Panc1 (cell line): ENCODE results near the gene UGT1A1. TPM values are rescaled to one million over a fixed set of nuclear protein-coding genes. Genes with fewer than 3 reads are reported as not detected.

Experiments
- ATAC-seq: fragments of 200-7000 bp; cut with Tn5 transposase; 2 replicates; pipeline ENCODE4 v1.9.1; 2020; ENCODE audit warnings: mild to moderate bottlenecking, moderate library complexity
- BruUV-seq: library from RNA; stranded (reverse); fragments of 400-500 nt; replicated peaks from 2 replicates; lab custom pipeline; 2021; lab: Mats Ljungman, UMichigan
- CTCF ChIA-PET: fragments of 300-600 bp; sonication (Branson Sonifier 250); formaldehyde crosslinking; loops from one replicate; lab custom pipeline; 2022; ENCODE audit warnings: antibody characterized with exemption; lab: Charles Lee
- POLR2A ChIA-PET: fragments of 300-600 bp; sonication (Branson Sonifier 250); formaldehyde crosslinking; loops from one replicate; lab custom pipeline; 2022; ENCODE audit warnings: antibody characterized with exemption; lab: Charles Lee
- DNase-seq: peaks from one replicate; pipeline ENCODE4 v3.0.0-alpha.2; 2010; ENCODE audit warnings: low read depth, low spot score
- H3K27ac ChIP-seq: 2 replicates; pipeline ENCODE4 v1.5.1; 2011; ENCODE audit warnings: mild to moderate bottlenecking, low read length, inconsistent platforms
- H3K27me3 ChIP-seq: fragments of 200-500 bp; sonication (Bioruptor generic); 2 replicates; pipeline ENCODE4 v1.6.0; 2014; ENCODE audit warnings: low read length, inconsistent platforms; ENCODE audit not compliant: control insufficient read depth, insufficient read depth
- H3K36me3 ChIP-seq: fragments of 200-500 bp; sonication (Bioruptor generic); 2 replicates; pipeline ENCODE4 v1.5.1; 2014; ENCODE audit warnings: inconsistent platforms, mild to moderate bottlenecking, low read length, moderate library complexity; ENCODE audit not compliant: control insufficient read depth, insufficient read depth
- H3K4me1 ChIP-seq: 2 replicates; pipeline ENCODE4 v1.5.1; 2011; ENCODE audit warnings: inconsistent platforms, mild to moderate bottlenecking, low read length, moderate library complexity; ENCODE audit not compliant: control insufficient read depth, insufficient read depth
- H3K4me3 ChIP-seq, 2 experiments: 2 replicates each; pipeline ENCODE4 v1.5.1; 2011 to 2012; ENCODE audit warnings: low read depth in 2 of 2, low read length in 2 of 2, mild to moderate bottlenecking in 2 of 2, inconsistent platforms in 1 of 2, moderate library complexity in 1 of 2
- H3K9me3 ChIP-seq: fragments of 200-500 bp; sonication (Bioruptor generic); 2 replicates; pipeline ENCODE4 v1.5.1; 2014; ENCODE audit warnings: low read depth, mild to moderate bottlenecking, inconsistent platforms, low read length, moderate library complexity; ENCODE audit not compliant: control insufficient read depth, insufficient read depth
- POLR2AphosphoS5 ChIP-seq: IDR thresholded peaks from 2 replicates; pipeline ENCODE4 v1.6.1; 2012; ENCODE audit warnings: mild to moderate bottlenecking, low read depth, low read length, moderate library complexity
- SIN3A ChIP-seq: IDR thresholded peaks from 2 replicates; pipeline ENCODE4 v1.6.1; 2012; ENCODE audit warnings: low read depth, mild to moderate bottlenecking, low read length, moderate library complexity, borderline replicate concordance; ENCODE audit not compliant: insufficient read depth
- TCF7L2 ChIP-seq: IDR thresholded peaks from 2 replicates; pipeline ENCODE4 v1.6.1; 2011; ENCODE audit warnings: mild to moderate bottlenecking, low read depth, low read length, inconsistent platforms
- in situ Hi-C: cut with HindIII; loops from 2 replicates; pipeline ENCODE4 v1.10.0; 2016; ENCODE audit warnings: low sequenced_read_pairs, low pct_unique_long_range_greater_than_20kb
- intact Hi-C: fragments of 100-400 bp; cut with micrococcal nuclease; formaldehyde crosslinking; loops from one replicate; pipeline ENCODE4 v1.10.0; 2022; ENCODE audit not compliant: unreplicated experiment
- total RNA-seq: library from RNA; stranded (reverse); gene quantifications from one replicate; pipeline ENCODE4 v1.2.1, GENCODE V29; 2021; ENCODE audit not compliant: unreplicated experiment
- TF ChIP-seq, protein P1 (sequence below): fragments of 450-650 bp; IDR thresholded peaks from 2 replicates; pipeline ENCODE4 v1.5.1; 2017; ENCODE audit warnings: mild to moderate bottlenecking
- TF ChIP-seq, protein P2 (sequence below), 2 experiments: IDR thresholded peaks; 2 replicates each; pipeline ENCODE4 v1.6.1; 2011 to 2012; ENCODE audit warnings: low read depth in 2 of 2, control low read depth in 1 of 2, low read length in 1 of 2, mild to moderate bottlenecking in 1 of 2, moderate library complexity in 1 of 2; ENCODE audit not compliant: insufficient read depth in 1 of 2

Gene UGT1A1
- total RNA-seq, 1 experiment from 2014 or later: not detected

DNA sequence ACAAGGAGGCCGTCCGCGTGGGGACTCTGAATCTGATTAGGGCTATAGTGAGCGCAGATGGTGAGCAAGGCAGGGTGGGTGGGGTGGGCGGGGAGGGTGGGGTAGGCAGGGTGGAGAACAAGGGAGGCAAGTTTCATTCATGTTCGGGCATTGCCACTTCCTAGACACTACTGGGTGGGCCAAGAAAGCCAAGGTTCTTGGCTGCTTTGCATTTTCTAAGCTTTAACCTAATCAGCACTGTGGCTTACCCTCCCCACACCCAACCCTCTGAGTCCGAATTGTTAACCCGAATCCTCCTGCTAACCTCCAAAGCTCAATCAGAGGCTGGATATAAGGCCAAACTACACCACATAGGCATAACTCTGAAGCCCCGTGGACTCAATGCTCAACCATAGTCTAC is 36.2 kb downstream of the UGT1A1 start:
- Histone ChIP-seq H3K27me3 (no peaks in the 10 kb centered on the region), H3K4me1 (no peaks in the 10 kb centered on the region), H3K9me3 (no peaks in the 10 kb centered on the region), H3K36me3 (no peaks in the 10 kb centered on the region), H3K4me3 (no peak overlapping the region), H3K27ac (no peak overlapping the region)
- CTCF ChIA-PET: no interaction called here
- intact Hi-C loops: no loop called here
- POLR2A ChIA-PET: no interaction called here
- in situ Hi-C loops: no loop called here
- DNase-seq: no peak
- BruUV-seq: no TSS peak
- no peak for ATAC-seq
- TF ChIP-seq, protein P1, sequence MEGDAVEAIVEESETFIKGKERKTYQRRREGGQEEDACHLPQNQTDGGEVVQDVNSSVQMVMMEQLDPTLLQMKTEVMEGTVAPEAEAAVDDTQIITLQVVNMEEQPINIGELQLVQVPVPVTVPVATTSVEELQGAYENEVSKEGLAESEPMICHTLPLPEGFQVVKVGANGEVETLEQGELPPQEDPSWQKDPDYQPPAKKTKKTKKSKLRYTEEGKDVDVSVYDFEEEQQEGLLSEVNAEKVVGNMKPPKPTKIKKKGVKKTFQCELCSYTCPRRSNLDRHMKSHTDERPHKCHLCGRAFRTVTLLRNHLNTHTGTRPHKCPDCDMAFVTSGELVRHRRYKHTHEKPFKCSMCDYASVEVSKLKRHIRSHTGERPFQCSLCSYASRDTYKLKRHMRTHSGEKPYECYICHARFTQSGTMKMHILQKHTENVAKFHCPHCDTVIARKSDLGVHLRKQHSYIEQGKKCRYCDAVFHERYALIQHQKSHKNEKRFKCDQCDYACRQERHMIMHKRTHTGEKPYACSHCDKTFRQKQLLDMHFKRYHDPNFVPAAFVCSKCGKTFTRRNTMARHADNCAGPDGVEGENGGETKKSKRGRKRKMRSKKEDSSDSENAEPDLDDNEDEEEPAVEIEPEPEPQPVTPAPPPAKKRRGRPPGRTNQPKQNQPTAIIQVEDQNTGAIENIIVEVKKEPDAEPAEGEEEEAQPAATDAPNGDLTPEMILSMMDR: no peak
- no peak for TF ChIP-seq SIN3A
- TF ChIP-seq POLR2AphosphoS5: no peak
- no peak for TF ChIP-seq TCF7L2
- TF ChIP-seq, protein P2, sequence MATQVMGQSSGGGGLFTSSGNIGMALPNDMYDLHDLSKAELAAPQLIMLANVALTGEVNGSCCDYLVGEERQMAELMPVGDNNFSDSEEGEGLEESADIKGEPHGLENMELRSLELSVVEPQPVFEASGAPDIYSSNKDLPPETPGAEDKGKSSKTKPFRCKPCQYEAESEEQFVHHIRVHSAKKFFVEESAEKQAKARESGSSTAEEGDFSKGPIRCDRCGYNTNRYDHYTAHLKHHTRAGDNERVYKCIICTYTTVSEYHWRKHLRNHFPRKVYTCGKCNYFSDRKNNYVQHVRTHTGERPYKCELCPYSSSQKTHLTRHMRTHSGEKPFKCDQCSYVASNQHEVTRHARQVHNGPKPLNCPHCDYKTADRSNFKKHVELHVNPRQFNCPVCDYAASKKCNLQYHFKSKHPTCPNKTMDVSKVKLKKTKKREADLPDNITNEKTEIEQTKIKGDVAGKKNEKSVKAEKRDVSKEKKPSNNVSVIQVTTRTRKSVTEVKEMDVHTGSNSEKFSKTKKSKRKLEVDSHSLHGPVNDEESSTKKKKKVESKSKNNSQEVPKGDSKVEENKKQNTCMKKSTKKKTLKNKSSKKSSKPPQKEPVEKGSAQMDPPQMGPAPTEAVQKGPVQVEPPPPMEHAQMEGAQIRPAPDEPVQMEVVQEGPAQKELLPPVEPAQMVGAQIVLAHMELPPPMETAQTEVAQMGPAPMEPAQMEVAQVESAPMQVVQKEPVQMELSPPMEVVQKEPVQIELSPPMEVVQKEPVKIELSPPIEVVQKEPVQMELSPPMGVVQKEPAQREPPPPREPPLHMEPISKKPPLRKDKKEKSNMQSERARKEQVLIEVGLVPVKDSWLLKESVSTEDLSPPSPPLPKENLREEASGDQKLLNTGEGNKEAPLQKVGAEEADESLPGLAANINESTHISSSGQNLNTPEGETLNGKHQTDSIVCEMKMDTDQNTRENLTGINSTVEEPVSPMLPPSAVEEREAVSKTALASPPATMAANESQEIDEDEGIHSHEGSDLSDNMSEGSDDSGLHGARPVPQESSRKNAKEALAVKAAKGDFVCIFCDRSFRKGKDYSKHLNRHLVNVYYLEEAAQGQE (IDR thresholded peaks at IDR 0.05; ENCODE audit: insufficient read depth in 1 of 2, low read depth in 2 of 2, low read length in 1 of 2): no peak

DNA sequence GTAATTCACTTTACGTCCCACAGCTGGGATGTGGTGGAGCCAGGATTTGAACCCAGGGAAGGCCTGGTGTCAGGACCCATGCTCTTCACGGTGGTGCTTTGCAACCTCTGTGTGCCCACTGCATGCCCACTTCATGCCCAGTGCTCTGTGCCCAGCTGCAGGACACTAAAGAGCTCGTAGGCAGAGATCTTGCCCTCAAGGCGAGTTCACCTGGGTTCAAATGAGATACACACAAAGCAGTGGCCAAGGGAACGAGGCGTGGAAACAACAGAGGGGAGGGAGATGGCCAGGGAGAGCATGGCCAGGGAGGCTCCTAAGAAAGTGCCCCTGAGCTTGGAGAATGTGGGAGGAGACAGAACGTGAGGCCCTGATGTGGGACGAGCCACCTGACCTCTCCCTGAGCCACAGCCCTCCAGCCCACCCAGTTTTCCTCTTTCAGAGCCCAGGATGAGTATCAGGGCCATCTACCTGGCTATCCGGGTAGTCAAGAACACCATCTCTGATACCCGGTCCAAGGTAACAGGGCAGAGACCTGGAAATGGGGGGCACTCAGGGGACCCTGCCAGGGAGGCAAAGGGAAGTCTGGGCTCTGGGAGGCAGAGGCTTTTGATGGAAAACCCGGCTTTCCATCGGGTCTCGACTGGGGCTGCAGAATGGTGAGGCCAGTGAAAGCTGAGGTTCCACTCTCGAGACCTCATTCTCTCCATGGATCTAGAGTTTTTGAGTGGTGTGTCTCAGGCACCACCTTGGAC is 38.4 kb downstream of the UGT1A1 start:
- no peak for ATAC-seq
- CTCF ChIA-PET: no interaction called here
- in situ Hi-C loops: no loop called here

More for the DNA sequence above, 38.4 kb downstream of the UGT1A1 start:
- TF ChIP-seq, protein P1: no peak
- TF ChIP-seq SIN3A: no peak
- TF ChIP-seq POLR2AphosphoS5: no peak
- TF ChIP-seq TCF7L2: no peak
- TF ChIP-seq, protein P2 (IDR thresholded peaks at IDR 0.05; ENCODE audit: insufficient read depth in 1 of 2, low read depth in 2 of 2, low read length in 1 of 2): no peak
- Histone ChIP-seq H3K4me3 (no peak overlapping the region), H3K9me3 (no peaks in the 10 kb centered on the region), H3K27me3 (no peaks in the 10 kb centered on the region), H3K27ac (no peak overlapping the region), H3K4me1 (no peaks in the 10 kb centered on the region), H3K36me3 (no peaks in the 10 kb centered on the region)
- POLR2A ChIA-PET: no interaction called here
- intact Hi-C loops: no loop called here
- DNase-seq: no peak
- no TSS peak for BruUV-seq
